B cell (primary cell): ENCODE data around the gene CENPP. TPM values are rescaled to one million over a fixed set of nuclear protein-coding genes. Genes with fewer than 3 reads are reported as not detected.

Experiments used
- ATAC-seq: fragments of 200-7000 bp; cut with Tn5 transposase; one replicate; pipeline ENCODE4 v1.10.0; 2021; ENCODE audit warnings: low read depth, mild to moderate bottlenecking, moderate number of reproducible peaks, moderate library complexity
- CTCF ChIA-PET: fragments of 350-600 bp; sonication (Branson Sonifier 250); formaldehyde crosslinking; loops from one replicate; lab custom pipeline; 2021; ENCODE audit warnings: antibody characterized with exemption, inconsistent platforms; lab: Charles Lee
- POLR2A ChIA-PET: fragments of 350-600 bp; sonication (Branson Sonifier 250); formaldehyde crosslinking; loops from one replicate; lab custom pipeline; 2021; ENCODE audit warnings: antibody characterized with exemption; lab: Charles Lee
- DNase-seq: peaks from one replicate; pipeline ENCODE4 v3.0.0; 2013
- H2AFZ ChIP-seq: 2 replicates; pipeline ENCODE4 v1.6.1; 2012; ENCODE audit warnings: mild to moderate bottlenecking, low read depth, low read length; ENCODE audit not compliant: insufficient read depth, poor library complexity, severe bottlenecking
- H3K27ac ChIP-seq, 2 donors: 1 replicate in 1 of 2; 2 replicates in 1 of 2; pipeline ENCODE4 v1.5.1; 2012 to 2013; ENCODE audit warnings: low read length in 2 of 2, mild to moderate bottlenecking in 2 of 2, moderate library complexity in 1 of 2
- H3K27me3 ChIP-seq, 4 experiments: fragments of 200-600 bp in 1 of 4; sonication (generic) in 1 of 4; replicated peaks in 1 of 4; 1 replicate in 2 of 4; 2 replicates in 2 of 4; pipeline versions ENCODE4 v1.6.1 to v1.7.0; 2013 to 2016; ENCODE audit warnings: low read length in 3 of 4, mild to moderate bottlenecking in 2 of 4, mixed read lengths in 1 of 4, moderate library complexity in 1 of 4; ENCODE audit not compliant: insufficient read depth in 4 of 4, control insufficient read depth in 3 of 4; ENCODE audit errors: control extremely low read depth in 1 of 4
- H3K36me3 ChIP-seq, 2 experiments: replicated peaks in 1 of 2; 1 replicate in 1 of 2; 2 replicates in 1 of 2; pipeline versions ENCODE4 v1.6.1 to v1.7.1; 2013; ENCODE audit warnings: low read length in 1 of 2; ENCODE audit not compliant: insufficient read depth in 2 of 2, control insufficient read depth in 1 of 2; ENCODE audit errors: control extremely low read depth in 1 of 2, extremely low read depth in 1 of 2
- H3K4me1 ChIP-seq, 2 donors: fragments of 200-600 bp in 1 of 2; sonication (generic) in 1 of 2; 1 replicate in 1 of 2; 2 replicates in 1 of 2; pipeline versions ENCODE4 v1.5.1 to v1.6.1; 2013 to 2017; ENCODE audit warnings: low read length in 2 of 2; ENCODE audit not compliant: control insufficient read depth in 2 of 2, insufficient read depth in 2 of 2
- H3K4me2 ChIP-seq: replicated peaks from 2 replicates; pipeline ENCODE3; 2012; ENCODE audit warnings: mild to moderate bottlenecking, low read depth, low read length; ENCODE audit not compliant: poor library complexity, severe bottlenecking
- H3K4me3 ChIP-seq, 5 experiments: fragments of 200-600 bp in 1 of 5; sonication (generic) in 1 of 5; 1 replicate in 3 of 5; 2 replicates in 2 of 5; pipeline versions ENCODE4 v1.5.1 to v1.7.0; 2011 to 2016; ENCODE audit warnings: low read length in 4 of 5, mild to moderate bottlenecking in 4 of 5, low read depth in 2 of 5, control low read depth in 1 of 5, moderate library complexity in 1 of 5; ENCODE audit not compliant: insufficient read depth in 1 of 5; ENCODE audit errors: control extremely low read depth in 1 of 5, extremely low read depth in 1 of 5
- H3K79me2 ChIP-seq: fragments of 200-600 bp; sonication (generic); one replicate; pipeline ENCODE4 v1.6.0; 2016; ENCODE audit warnings: low read length; ENCODE audit not compliant: control insufficient read depth, insufficient read depth
- H3K9ac ChIP-seq: fragments of 200-600 bp; sonication (generic); 2 replicates; pipeline ENCODE4 v1.6.1; 2017; ENCODE audit warnings: mild to moderate bottlenecking, low read length, moderate library complexity
- H3K9me3 ChIP-seq, 3 donors: one replicate each; pipeline versions ENCODE4 v1.6.1 to v1.7.1; 2013; ENCODE audit warnings: low read length in 2 of 3; ENCODE audit not compliant: control insufficient read depth in 2 of 3, insufficient read depth in 1 of 3; ENCODE audit errors: control extremely low read depth in 1 of 3
- H4K20me1 ChIP-seq: 2 replicates; pipeline ENCODE4 v1.6.0; 2012; ENCODE audit warnings: mild to moderate bottlenecking, low read length; ENCODE audit not compliant: insufficient read depth, control insufficient read depth, poor library complexity, severe bottlenecking
- H3K27ac Mint-ChIP-seq: one replicate; pipeline ENCODE4 v1.8.0; 2021; ENCODE audit warnings: mixed read lengths
- H3K27me3 Mint-ChIP-seq: one replicate; pipeline ENCODE4 v1.8.0; 2021; ENCODE audit warnings: mixed read lengths
- H3K4me1 Mint-ChIP-seq: one replicate; pipeline ENCODE4 v1.8.0; 2021; ENCODE audit warnings: mixed read lengths
- H3K4me3 Mint-ChIP-seq: one replicate; pipeline ENCODE4 v1.8.0; 2021; ENCODE audit warnings: mixed read lengths
- H3K9me3 Mint-ChIP-seq: one replicate; pipeline ENCODE4 v1.8.0; 2022; ENCODE audit warnings: mixed read lengths; ENCODE audit not compliant: insufficient read depth
- CTCF ChIP-seq: fragments of 200-600 bp; IDR thresholded peaks from one replicate; pipeline ENCODE4 v1.8.0; 2022; ENCODE audit warnings: antibody characterized with exemption, mild to moderate bottlenecking
- EZH2 ChIP-seq: IDR thresholded peaks from 2 replicates; pipeline ENCODE4 v1.6.1; 2012; ENCODE audit warnings: borderline replicate concordance, low read depth, mild to moderate bottlenecking, moderate library complexity, low read length; ENCODE audit not compliant: insufficient read depth, poor library complexity, severe bottlenecking
- WGBS: methylation state at CpG from one replicate; pipeline ENCODE4 v1.1.5; 2013; ENCODE audit warnings: missing lambda C conversion rate; ENCODE audit not compliant: insufficient coverage; 5-methylcytosine and 5-hydroxymethylcytosine counted together
- intact Hi-C: fragments of 100-400 bp; cut with micrococcal nuclease; formaldehyde crosslinking; loops from one replicate; pipeline ENCODE4 v1.10.0; 2022
- polyA minus RNA-seq: library from RNA; depleted of rRNA, polyadenylated mRNA; stranded (reverse); fragments of >200 nt; gene quantifications from 2 replicates; pipeline ENCODE4 v1.2.3, GENCODE V29; 2012
- polyA plus RNA-seq: library from polyadenylated mRNA; depleted of rRNA; stranded (reverse); fragments of >200 nt; gene quantifications from 2 replicates; pipeline ENCODE4 v1.2.3, GENCODE V29; 2012
- total RNA-seq, 2 donors: library from RNA; stranded (reverse); fragments of 120-200 nt in 1 of 2; gene quantifications; 1 replicate in 1 of 2; 2 replicates in 1 of 2; pipeline versions ENCODE4 v1.2.3 to v1.2.4, GENCODE V29; 2013 to 2022

CENPP gene
- total RNA-seq = 5.3 and 6.2 TPM in 2 replicates
- 8.5 TPM for total RNA-seq (2013)
- 1.4 and 3.1 TPM in 2 replicates for polyA plus RNA-seq
- 2.9 and 3.1 TPM in 2 replicates for polyA minus RNA-seq

GRCh38 chr9:92325269-92325990, at the start of gene CENPP, which contains the start of gene NOL8:
TSS of gene CENPP (plus strand) at chr9:92325953.
TSS of gene NOL8 (minus strand) at chr9:92325350. CDS start at chr9:92324161, 1,189 bp downstream.
- Histone ChIP-seq H3K27me3 (no peaks in the 10 kb centered on the region), H3K79me2 (peaks cover 43% of the 10 kb centered on the region), H3K4me3 (peak within 1 kb of the TSS; percentile 79 to 98 (median 90)), H3K4me2 (peak within 1 kb of the TSS; percentile 95), H3K9me3 (no peaks in the 10 kb centered on the region), H3K36me3 (peaks cover 0 to 27% of the 10 kb centered on the region in 2 experiments), H3K4me1 (peaks cover 15 to 20% of the 10 kb centered on the region in 2 donors), H3K27ac (peak within 1 kb of the TSS; percentile 96 to 97), H4K20me1 (no peaks in the 10 kb centered on the region), H2AFZ (peak within 1 kb of the TSS; percentile 97), H3K9ac (peak within 1 kb of the TSS; percentile 97)
- DNase-seq (peak; percentile 97), ATAC-seq (peak; percentile 91)
- Mint-ChIP-seq H3K4me1 (peaks cover 33% of the 10 kb centered on the region), H3K4me3 (peak within 1 kb of the TSS; percentile 97), H3K9me3 (no peaks in the 10 kb centered on the region), H3K27ac (peak within 1 kb of the TSS; percentile 97), H3K27me3 (no peaks in the 10 kb centered on the region)
- WGBS = under 1% methylated on average over 49 of the region's 55 CpGs
- ChIA-PET POLR2A (interaction anchor here (0.5 to 1.8 kb wide), 5 partner anchors 26 to 1514 kb away, joined by 3 to 8 read pairs (median 3); partner anchors contain the start of gene IPPK), CTCF (interaction anchor here (0.6 to 2.1 kb wide), 4 partner anchors 109 to 489 kb away, joined by 3 to 5 read pairs (median 4); partner anchors contain the start of gene IPPK)
- TF ChIP-seq EZH2 = no peak
- TF ChIP-seq CTCF = no peak
- intact Hi-C loops = loop anchor here (1.0 to 10.0 kb wide), 3 partner anchors 32 to 439 kb away; partner anchors contain the start of genes BICD2 and IARS1
